ENCODE measurements around the gene STK10. TPM values are rescaled to one million over a fixed set of nuclear protein-coding genes. Genes with fewer than 3 reads are reported as not detected.

STK10 gene
- total and polyA plus RNA-seq, 2 of the 8 experiments (the other 6 are each of a cell fraction or from before 2014, with no cell fraction given), result 10.5 to 21.4 TPM

DNA sequence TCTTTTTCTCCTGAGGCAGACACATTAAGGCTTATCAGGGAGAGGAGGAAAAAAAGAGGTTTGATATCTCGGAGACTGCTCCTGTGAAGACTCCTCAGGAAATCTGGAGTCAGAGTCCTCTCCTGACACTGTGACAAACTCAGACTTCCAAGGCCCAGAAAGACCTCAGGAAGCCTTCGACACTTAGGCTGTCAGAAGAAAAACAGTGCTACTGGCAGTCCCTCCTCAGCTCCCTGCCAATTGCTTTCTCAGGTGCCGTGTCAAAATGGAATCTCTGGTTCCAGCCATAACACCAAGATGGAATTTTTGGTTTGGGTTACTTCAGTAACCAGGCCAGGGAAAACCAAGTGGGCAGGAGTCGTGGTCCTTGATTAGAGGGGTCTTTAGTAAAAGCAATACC is 4.1 kb downstream of the STK10 start:
- no peak overlapping the region for H2AFZ ChIP-seq (ENCODE audit: low read length)
- POLR2A ChIA-PET (ENCODE audit: partially characterized antibody), result no interaction called here
- no peak overlapping the region for H2BK5ac ChIP-seq (ENCODE audit: low read depth, low read length)
- no peak overlapping the region for H4K8ac ChIP-seq (ENCODE audit: extremely low read depth, insufficient read depth, low read length)
- H3K79me2 ChIP-seq (ENCODE audit: control insufficient read depth in 1 of 2, insufficient read depth in 2 of 2, low read length in 2 of 2), result peaks cover 0 to 11% of the 10 kb centered on the region in 2 experiments; a peak in 1 of 4 replicates
- H3K23ac ChIP-seq (ENCODE audit: insufficient read length), result no peak overlapping the region
- H3K36me3 ChIP-seq (ENCODE audit: control insufficient read depth in 2 of 4, insufficient read depth in 4 of 4, low read length in 3 of 4), result no peaks in the 10 kb centered on the region
- no peak overlapping the region for H3K14ac ChIP-seq (ENCODE audit: insufficient read length)
- H3K4ac ChIP-seq (replicated peaks; ENCODE audit: insufficient read length, low read depth, low read length), result no peak overlapping the region
- H2BK15ac ChIP-seq (ENCODE audit: low read length), result no peak overlapping the region
- no peak overlapping the region for H2BK12ac ChIP-seq (ENCODE audit: low read depth, low read length)
- DNase-seq (ENCODE audit: low read depth in 1 of 2, low spot score in 2 of 2) (no peak), FAIRE-seq (no peak)
- no peak overlapping the region for H3K4me3 ChIP-seq (ENCODE audit: extremely low read depth in 1 of 4, insufficient read depth in 2 of 4, low read depth in 3 of 4, low read length in 4 of 4)
- no peak overlapping the region for H2BK120ac ChIP-seq (replicated peaks; ENCODE audit: low read depth, low read length)
- no peak overlapping the region for H2BK20ac ChIP-seq (ENCODE audit: low read length)
- no peak overlapping the region for H3K18ac ChIP-seq (ENCODE audit: extremely low read depth, low read length)
- peaks cover 11% of the 10 kb centered on the region for H3K79me1 ChIP-seq (ENCODE audit: low read depth, low read length)
- no peak overlapping the region for H4K5ac ChIP-seq (ENCODE audit: insufficient read length, low read depth, low read length)
- no peak overlapping the region for H2AK5ac ChIP-seq (ENCODE audit: low read depth, low read length)
- no peak overlapping the region for H3K4me2 ChIP-seq (ENCODE audit: insufficient read depth in 1 of 2, low read depth in 2 of 2, low read length in 2 of 2)
- TF ChIP-seq SP2 (IDR thresholded peaks at IDR 0.05; ENCODE audit: low read length), result no peak
- no peak for TF ChIP-seq CHD2 (IDR thresholded peaks at IDR 0.05; ENCODE audit: low read length)
- TF ChIP-seq POLR2AphosphoS5 (IDR thresholded peaks at IDR 0.05; ENCODE audit: low read depth, low read length), result no peak
- WGBS, 2 experiments (ENCODE audit: extremely low coverage in 1 of 2, insufficient coverage in 1 of 2, insufficient read length in 1 of 2, insufficient replicate concordance in 2 of 2, low coverage in 1 of 2, low lambda C conversion rate in 2 of 2, missing lambda C conversion rate in 1 of 2), result 84% methylated on average over 4 of the region's 4 CpGs; no CpG with 5 or more reads in 1 of the 2 experiments
- H3K27ac ChIP-seq (ENCODE audit: low read depth, low read length), result no peak overlapping the region
- H3K4me1 ChIP-seq (replicated peaks in 1 of 4; ENCODE audit: control insufficient read depth in 3 of 4, insufficient read depth in 4 of 4, low read length in 3 of 4), result peaks cover 0 to 8% (median 7%) of the 10 kb centered on the region in 4 experiments; a peak in 5 of 7 replicates
- H3K9me3 ChIP-seq (ENCODE audit: insufficient read depth in 2 of 2, low read depth in 1 of 2, low read length in 1 of 2), result no peaks in the 10 kb centered on the region
- peaks cover 0 to 6% of the 10 kb centered on the region in 2 experiments for H4K20me1 ChIP-seq (replicated peaks in 1 of 2; ENCODE audit: control insufficient read depth in 1 of 2, insufficient read depth in 2 of 2, low read length in 2 of 2)
- no peaks in the 10 kb centered on the region; a peak in 1 of 7 replicates for H3K27me3 ChIP-seq (replicated peaks in 1 of 4; ENCODE audit: control insufficient read depth in 3 of 4, extremely low read depth in 1 of 4, insufficient read depth in 3 of 4, low read length in 3 of 4)
- H4K91ac ChIP-seq (replicated peaks; ENCODE audit: insufficient read length, low read length), result no peak overlapping the region
- H3K56ac ChIP-seq (replicated peaks; ENCODE audit: insufficient read length, low read depth, low read length), result no peak overlapping the region
- CTCF ChIA-PET (ENCODE audit: partially characterized antibody), result interaction anchor here (0.9 to 1.8 kb wide), 6 partner anchors 8 to 99 kb away, joined by 3 to 7 read pairs (median 3); no protein-coding TSS in a partner anchor
- H3K23me2 ChIP-seq (ENCODE audit: low read depth, low read length), result peaks cover 11% of the 10 kb centered on the region
- no peak overlapping the region for H3K9ac ChIP-seq (replicated peaks in 1 of 4; ENCODE audit: extremely low read depth in 1 of 4, low read depth in 3 of 4, low read length in 3 of 4)

Measured in H1 (cell line).